GM12878 (cell line): ENCODE data around the gene ICAM4. TPM values are rescaled to one million over a fixed set of nuclear protein-coding genes. Genes with fewer than 3 reads are reported as not detected.

Experiments used
- ATF7 ChIP-seq: fragments of 450-650 bp; IDR thresholded peaks from 2 replicates; pipeline ENCODE4 v1.6.1; 2016; ENCODE audit warnings: low read depth, mild to moderate bottlenecking
- BRCA1 ChIP-seq: IDR thresholded peaks from 2 replicates; pipeline ENCODE4 v1.6.1; 2011; ENCODE audit warnings: low read depth, low read length, improper control_type of control experiment
- CHD4 ChIP-seq: fragments of 200-600 bp; sonication (generic); IDR thresholded peaks from 2 replicates; pipeline ENCODE4 v1.6.1; 2016; ENCODE audit warnings: mild to moderate bottlenecking
- E4F1 ChIP-seq: fragments of 450-650 bp; IDR thresholded peaks from 2 replicates; pipeline ENCODE4 v1.6.1; 2018; ENCODE audit warnings: borderline replicate concordance, mild to moderate bottlenecking; ENCODE audit not compliant: partially characterized antibody
- EED ChIP-seq: sonication (generic); IDR thresholded peaks from 2 replicates; pipeline ENCODE4 v1.6.1; 2016; ENCODE audit warnings: antibody characterized with exemption, low read depth
- ETV6 ChIP-seq, 2 experiments: fragments of 450-650 bp in 1 of 2; IDR thresholded peaks in 1 of 2; conservative IDR thresholded peaks in 1 of 2; 2 replicates each; pipeline ENCODE4 v1.6.1; 2014; ENCODE audit warnings: antibody characterized with exemption in 1 of 2, borderline replicate concordance in 1 of 2, low read depth in 1 of 2, mild to moderate bottlenecking in 1 of 2, moderate library complexity in 1 of 2
- EZH2 ChIP-seq: IDR thresholded peaks from 2 replicates; pipeline ENCODE4 v1.6.1; 2012; ENCODE audit warnings: low read depth, mild to moderate bottlenecking, control low read depth, inconsistent platforms, low read length, borderline replicate concordance; ENCODE audit not compliant: control insufficient read depth
- GATAD2B ChIP-seq: fragments of 450-650 bp; conservative IDR thresholded peaks from 2 replicates; pipeline ENCODE4 v1.6.1; 2017; ENCODE audit warnings: low read depth, mild to moderate bottlenecking, moderate library complexity
- HDAC6 ChIP-seq: fragments of 200-600 bp; sonication (generic); IDR thresholded peaks from one replicate; pipeline ENCODE4 v1.8.0; 2017; ENCODE audit warnings: antibody characterized with exemption; ENCODE audit not compliant: unreplicated experiment
- MEF2B ChIP-seq: fragments of 450-650 bp; IDR thresholded peaks from 2 replicates; pipeline ENCODE4 v1.6.1; 2018; ENCODE audit warnings: mild to moderate bottlenecking, moderate library complexity; ENCODE audit not compliant: partially characterized antibody, poor library complexity, severe bottlenecking
- MTA3 ChIP-seq: IDR thresholded peaks from 2 replicates; pipeline ENCODE4 v1.6.1; 2012; ENCODE audit warnings: low read length, inconsistent platforms, borderline replicate concordance
- NBN ChIP-seq: fragments of 450-650 bp; IDR thresholded peaks from 2 replicates; pipeline ENCODE4 v1.6.1; 2016
- NFYA ChIP-seq: IDR thresholded peaks from 2 replicates; pipeline ENCODE4 v1.6.1; 2011; ENCODE audit warnings: low read depth, mild to moderate bottlenecking, low read length, improper control_type of control experiment, borderline replicate concordance
- NR2F1 ChIP-seq: fragments of 450-650 bp; conservative IDR thresholded peaks from 2 replicates; pipeline ENCODE4 v1.6.1; 2017; ENCODE audit warnings: mild to moderate bottlenecking
- PAX5 ChIP-seq: IDR thresholded peaks from 2 replicates; pipeline ENCODE4 v1.6.1; 2011; ENCODE audit warnings: low read depth, low read length, borderline replicate concordance
- POU2F2 ChIP-seq: IDR thresholded peaks from 3 replicates; pipeline ENCODE4 v1.6.1; 2011; ENCODE audit warnings: low read depth, mild to moderate bottlenecking, low read length, borderline replicate concordance
- RB1 ChIP-seq: fragments of 450-650 bp; formaldehyde crosslinking; IDR thresholded peaks from 2 replicates; pipeline ENCODE4 v1.6.1; 2017; ENCODE audit warnings: mild to moderate bottlenecking, borderline replicate concordance
- REST ChIP-seq: IDR thresholded peaks from 2 replicates; pipeline ENCODE4 v1.6.1; 2012; ENCODE audit warnings: mild to moderate bottlenecking, low read depth, low read length
- SPI1 ChIP-seq: IDR thresholded peaks from 2 replicates; pipeline ENCODE4 v1.6.1; 2011; ENCODE audit warnings: low read depth, mild to moderate bottlenecking, low read length, moderate library complexity, borderline replicate concordance; ENCODE audit not compliant: insufficient read depth
- ZNF24 ChIP-seq: fragments of 450-650 bp; IDR thresholded peaks from 2 replicates; pipeline ENCODE4 v1.6.1; 2017; ENCODE audit warnings: antibody characterized with exemption, mild to moderate bottlenecking
- ZNF592 ChIP-seq: fragments of 450-650 bp; IDR thresholded peaks from 2 replicates; pipeline ENCODE4 v1.6.1; 2017; ENCODE audit warnings: mild to moderate bottlenecking, moderate library complexity
- polyA plus RNA-seq, 11 experiments: library from polyadenylated mRNA; depleted of rRNA in 4 of 11; unstranded in 6 of 11; stranded (reverse) in 5 of 11; fragments of >200 nt; fragmentation: Nextera tagmentation in 4 of 11; fragmentation: Illumina TruSeq in 1 of 11; extraction: Ambion mirVana in 4 of 11; extraction: Trizol in 1 of 11; gene quantifications; 1 replicate in 1 of 11; 2 replicates in 10 of 11; pipeline versions ENCODE4 v1.2.1 to v1.2.3, GENCODE V29; 2011 to 2016; ENCODE audit warnings: inconsistent platforms in 2 of 11, missing spikeins in 2 of 11, low read depth in 1 of 11
- total RNA-seq, 4 experiments: library from RNA; depleted of rRNA in 3 of 4; stranded (reverse); fragments of >200 nt in 3 of 4; fragmentation: Illumina TruSeq in 1 of 4; extraction: Trizol in 1 of 4; gene quantifications; 2 replicates each; pipeline versions ENCODE4 v1.2.1 to v1.2.3, GENCODE V29; 2013 to 2021

ICAM4 gene
- total and polyA plus RNA-seq, 10 of the 15 experiments (the other 5 are each of a cell fraction or from before 2014, with no cell fraction given), result 0.31 to 5.1 (median 1.7) TPM

- no peak for TF ChIP-seq ZNF592
- TF ChIP-seq BRCA1, result no peak
- no peak for TF ChIP-seq E4F1
- peak in 1 of 2 experiments; percentile 57; a peak in 2 of 4 replicates for TF ChIP-seq ETV6 (conservative IDR thresholded peaks at IDR 0.05 in 1 of 2, IDR thresholded peaks at IDR 0.05 in 1 of 2; ENCODE audit: borderline replicate concordance in 1 of 2, low read depth in 1 of 2)
- TF ChIP-seq EZH2, result no peak
- no peak for TF ChIP-seq NFYA
- TF ChIP-seq REST, result no peak
- peak; percentile 98 for TF ChIP-seq NR2F1
- no peak for TF ChIP-seq ZNF24
- no peak for TF ChIP-seq RB1
- peak; percentile 83 for TF ChIP-seq SPI1
- 0 out of 2 replicates have a peak, but pooled peaks have one; percentile 15 for TF ChIP-seq NBN
- TF ChIP-seq POU2F2, result 0 out of 3 replicates have a peak, but pooled peaks have one; percentile 65
- TF ChIP-seq HDAC6, result no peak
- TF ChIP-seq MTA3, result no peak
- TF ChIP-seq PAX5, result 0 out of 2 replicates have a peak, but pooled peaks have one; percentile 59
- no peak; the same call in 1 of the 2 replicates for TF ChIP-seq ATF7
- TF ChIP-seq GATAD2B, result peak; percentile 49; the same call in 1 of the 2 replicates
- TF ChIP-seq EED, result peak; percentile 84
- peak; percentile 60 for TF ChIP-seq MEF2B
- TF ChIP-seq CHD4, result no peak
Observed at GRCh38 chr19:10271543-10272086, 15.1 kb upstream of the ICAM4 start (continued).
